Parathyroid adenoma (tissue), 2 donors: ENCODE results near the gene PANK3.

Source experiments
- H2AFZ ChIP-seq: fragments of 300-600 bp; sonication (generic); one replicate; pipeline ENCODE4 v1.7.0; 2017; ENCODE audit warnings: antibody characterized with exemption, mild to moderate bottlenecking
- H3K27ac ChIP-seq: fragments of 300-600 bp; sonication (generic); one replicate; pipeline ENCODE4 v1.7.0; 2017
- H3K27me3 ChIP-seq: fragments of 300-600 bp; sonication (generic); one replicate; pipeline ENCODE4 v1.7.0; 2017; ENCODE audit warnings: low read length; ENCODE audit not compliant: control insufficient read depth, insufficient read depth
- H3K36me3 ChIP-seq: fragments of 300-600 bp; sonication (generic); one replicate; pipeline ENCODE4 v1.7.0; 2017; ENCODE audit warnings: low read length; ENCODE audit not compliant: control insufficient read depth, insufficient read depth
- H3K4me1 ChIP-seq: fragments of 300-600 bp; sonication (generic); one replicate; pipeline ENCODE4 v1.7.0; 2017; ENCODE audit warnings: control low read depth
- H3K4me2 ChIP-seq: fragments of 300-600 bp; sonication (generic); one replicate; pipeline ENCODE4 v1.7.0; 2017; ENCODE audit warnings: low read length
- H3K4me3 ChIP-seq: fragments of 300-600 bp; sonication (generic); one replicate; pipeline ENCODE4 v1.7.0; 2017; ENCODE audit warnings: low read depth, low read length
- H3K79me2 ChIP-seq: fragments of 300-600 bp; sonication (generic); one replicate; pipeline ENCODE4 v1.7.0; 2017; ENCODE audit warnings: control low read depth
- H3K9ac ChIP-seq: fragments of 300-600 bp; sonication (generic); one replicate; pipeline ENCODE4 v1.7.0; 2017; ENCODE audit warnings: mild to moderate bottlenecking
- H3K9me3 ChIP-seq: fragments of 300-600 bp; sonication (generic); one replicate; pipeline ENCODE4 v1.7.0; 2017; ENCODE audit warnings: low read length; ENCODE audit not compliant: control insufficient read depth
- CTCF ChIP-seq: fragments of 300-600 bp; sonication (generic); IDR thresholded peaks from one replicate; pipeline ENCODE4 v1.7.0; 2017; ENCODE audit warnings: antibody characterized with exemption, mild to moderate bottlenecking
- donor health status: primary hyperparathyroidism.

PANK3 gene

GRCh38 chr5:168563959-168564358 lies 15.2 kb downstream of the PANK3 start:
- H3K4me2 ChIP-seq: no peak overlapping the region
- no peaks in the 10 kb centered on the region for H3K36me3 ChIP-seq
- no peaks in the 10 kb centered on the region for H3K9me3 ChIP-seq
- H3K27ac ChIP-seq: no peak overlapping the region
- H3K9ac ChIP-seq: no peak overlapping the region
- no peak overlapping the region for H3K4me3 ChIP-seq
- no peaks in the 10 kb centered on the region for H3K27me3 ChIP-seq
- peaks cover 7% of the 10 kb centered on the region for H3K79me2 ChIP-seq
- no peaks in the 10 kb centered on the region for H3K4me1 ChIP-seq
- TF ChIP-seq CTCF: no peak
- H2AFZ ChIP-seq: no peak overlapping the region

GRCh38 chr5:168562279-168562678 lies 16.9 kb downstream of the PANK3 start:
- Histone ChIP-seq H3K4me1 (no peaks in the 10 kb centered on the region), H3K4me2 (no peak overlapping the region), H3K79me2 (no peaks in the 10 kb centered on the region), H3K27ac (no peak overlapping the region), H3K9me3 (no peaks in the 10 kb centered on the region), H3K4me3 (no peak overlapping the region), H3K9ac (no peak overlapping the region), H3K27me3 (no peaks in the 10 kb centered on the region), H3K36me3 (no peaks in the 10 kb centered on the region), H2AFZ (no peak overlapping the region)
- no peak for TF ChIP-seq CTCF

GRCh38 chr5:168557389-168557788 lies 21.8 kb downstream of the PANK3 start:
- Histone ChIP-seq H3K27me3 (no peaks in the 10 kb centered on the region), H3K9ac (no peak overlapping the region), H3K9me3 (no peaks in the 10 kb centered on the region), H2AFZ (no peak overlapping the region), H3K79me2 (peaks cover 2% of the 10 kb centered on the region), H3K27ac (no peak overlapping the region), H3K4me3 (no peak overlapping the region), H3K4me1 (no peaks in the 10 kb centered on the region), H3K36me3 (no peaks in the 10 kb centered on the region), H3K4me2 (no peak overlapping the region)
- no peak for TF ChIP-seq CTCF

GRCh38 chr5:168553377-168554130 lies 25.6 kb downstream of the PANK3 start:
- Histone ChIP-seq H3K4me2 (no peak overlapping the region), H3K79me2 (peaks cover 2% of the 10 kb centered on the region), H2AFZ (no peak overlapping the region), H3K4me1 (no peaks in the 10 kb centered on the region), H3K9ac (no peak overlapping the region), H3K27me3 (no peaks in the 10 kb centered on the region), H3K27ac (no peak overlapping the region), H3K36me3 (no peaks in the 10 kb centered on the region), H3K9me3 (no peaks in the 10 kb centered on the region), H3K4me3 (no peak overlapping the region)
- no peak for TF ChIP-seq CTCF

GRCh38 chr5:168552146-168552545 lies 27.0 kb downstream of the PANK3 start:
- Histone ChIP-seq H3K79me2 (peaks cover 2% of the 10 kb centered on the region), H3K4me1 (no peaks in the 10 kb centered on the region), H3K27ac (no peak overlapping the region)

More at GRCh38 chr5:168552146-168552545, 27.0 kb downstream of the PANK3 start:
- H3K4me2 ChIP-seq: no peak overlapping the region
- no peak overlapping the region for H3K4me3 ChIP-seq
- no peaks in the 10 kb centered on the region for H3K9me3 ChIP-seq
- no peaks in the 10 kb centered on the region for H3K27me3 ChIP-seq
- H2AFZ ChIP-seq: no peak overlapping the region
- H3K36me3 ChIP-seq: no peaks in the 10 kb centered on the region
- no peak for TF ChIP-seq CTCF
- no peak overlapping the region for H3K9ac ChIP-seq
